ENCODE measurements around the gene ARHGAP31.
"Not testable (repeated sequence)": the region's sequence is repeated elsewhere in the genome, so short reads cannot be mapped to it uniquely, and the experiment has no call there.

Gene ARHGAP31

GRCh38 chr3:119302697-119303551 is 8.7 kb downstream of the ARHGAP31 start:
- Histone ChIP-seq H3K36me3 (ENCODE audit: insufficient read depth, low read length) (no peaks in the 10 kb centered on the region), H3K9me3 (ENCODE audit: control insufficient read depth, insufficient read depth, low read length) (no peaks in the 10 kb centered on the region), H3K4me1 (ENCODE audit: insufficient read depth, low read length) (peaks cover 23% of the 10 kb centered on the region), H3K9ac (ENCODE audit: low read depth, low read length) (no peak overlapping the region)

GRCh38 chr3:119304201-119304713 is 10.1 kb downstream of the ARHGAP31 start:
- peaks cover 23% of the 10 kb centered on the region for H3K4me1 ChIP-seq (ENCODE audit: insufficient read depth, low read length)
- H3K9ac ChIP-seq (ENCODE audit: low read depth, low read length): no peak overlapping the region
- no peaks in the 10 kb centered on the region for H3K36me3 ChIP-seq (ENCODE audit: insufficient read depth, low read length)
- H3K9me3 ChIP-seq (ENCODE audit: control insufficient read depth, insufficient read depth, low read length): no peaks in the 10 kb centered on the region

- Histone ChIP-seq H3K9ac (ENCODE audit: low read depth, low read length) (no peak overlapping the region), H3K4me1 (ENCODE audit: insufficient read depth, low read length) (peaks cover 27% of the 10 kb centered on the region), H3K9me3 (ENCODE audit: control insufficient read depth, insufficient read depth, low read length) (no peaks in the 10 kb centered on the region), H3K36me3 (ENCODE audit: insufficient read depth, low read length) (no peaks in the 10 kb centered on the region)
Observed at GRCh38 chr3:119305286-119305685, 11.1 kb downstream of the ARHGAP31 start.

- not testable (repeated sequence) for H3K36me3 ChIP-seq (ENCODE audit: insufficient read depth, low read length); H3K9me3 ChIP-seq (ENCODE audit: control insufficient read depth, insufficient read depth, low read length); H3K9ac ChIP-seq (ENCODE audit: low read depth, low read length)
- peaks cover 29% of the 10 kb centered on the region for H3K4me1 ChIP-seq (ENCODE audit: insufficient read depth, low read length)
Observed at GRCh38 chr3:119306378-119306777, 12.2 kb downstream of the ARHGAP31 start.

- Histone ChIP-seq H3K4me1 (ENCODE audit: insufficient read depth, low read length) (peaks cover 26% of the 10 kb centered on the region), H3K36me3 (ENCODE audit: insufficient read depth, low read length) (no peaks in the 10 kb centered on the region), H3K9ac (ENCODE audit: low read depth, low read length) (no peak overlapping the region), H3K9me3 (ENCODE audit: control insufficient read depth, insufficient read depth, low read length) (no peaks in the 10 kb centered on the region)
Observed at GRCh38 chr3:119308355-119308754, 14.2 kb downstream of the ARHGAP31 start.

- Histone ChIP-seq H3K9me3 (ENCODE audit: control insufficient read depth, insufficient read depth, low read length) (no peaks in the 10 kb centered on the region), H3K36me3 (ENCODE audit: insufficient read depth, low read length) (no peaks in the 10 kb centered on the region), H3K4me1 (ENCODE audit: insufficient read depth, low read length) (peaks cover 22% of the 10 kb centered on the region), H3K9ac (ENCODE audit: low read depth, low read length) (no peak overlapping the region)
Observed at GRCh38 chr3:119309591-119309990, 15.4 kb downstream of the ARHGAP31 start.

- Histone ChIP-seq H3K9ac (ENCODE audit: low read depth, low read length) (no peak overlapping the region), H3K9me3 (ENCODE audit: control insufficient read depth, insufficient read depth, low read length) (no peaks in the 10 kb centered on the region), H3K36me3 (ENCODE audit: insufficient read depth, low read length) (no peaks in the 10 kb centered on the region), H3K4me1 (ENCODE audit: insufficient read depth, low read length) (peaks cover 20% of the 10 kb centered on the region)
Observed at GRCh38 chr3:119310071-119310470, 15.9 kb downstream of the ARHGAP31 start.

GRCh38 chr3:119311081-119311925 is 17.1 kb downstream of the ARHGAP31 start:
- no peaks in the 10 kb centered on the region for H3K36me3 ChIP-seq (ENCODE audit: insufficient read depth, low read length)
- H3K9ac ChIP-seq (ENCODE audit: low read depth, low read length): no peak overlapping the region
- H3K9me3 ChIP-seq (ENCODE audit: control insufficient read depth, insufficient read depth, low read length): no peaks in the 10 kb centered on the region
- peaks cover 11% of the 10 kb centered on the region; the same call in 1 of the 2 replicates for H3K4me1 ChIP-seq (ENCODE audit: insufficient read depth, low read length)

GRCh38 chr3:119313461-119313860 is 19.3 kb downstream of the ARHGAP31 start:
- no peak overlapping the region for H3K9ac ChIP-seq (ENCODE audit: low read depth, low read length)
- H3K4me1 ChIP-seq (ENCODE audit: insufficient read depth, low read length): peaks cover 11% of the 10 kb centered on the region; the same call in 1 of the 2 replicates
- no peaks in the 10 kb centered on the region for H3K9me3 ChIP-seq (ENCODE audit: control insufficient read depth, insufficient read depth, low read length)
- no peaks in the 10 kb centered on the region for H3K36me3 ChIP-seq (ENCODE audit: insufficient read depth, low read length)

- Histone ChIP-seq H3K9me3 (ENCODE audit: control insufficient read depth, insufficient read depth, low read length) (no peaks in the 10 kb centered on the region), H3K36me3 (ENCODE audit: insufficient read depth, low read length) (no peaks in the 10 kb centered on the region)
Observed at GRCh38 chr3:119314821-119315220, 20.6 kb downstream of the ARHGAP31 start.

GRCh38 chr3:119315600-119316312 is 21.6 kb downstream of the ARHGAP31 start:
- peaks cover 6% of the 10 kb centered on the region; the same call in 1 of the 2 replicates for H3K4me1 ChIP-seq (ENCODE audit: insufficient read depth, low read length)
- no peaks in the 10 kb centered on the region for H3K9me3 ChIP-seq (ENCODE audit: control insufficient read depth, insufficient read depth, low read length)
- H3K36me3 ChIP-seq (ENCODE audit: insufficient read depth, low read length): no peaks in the 10 kb centered on the region
- no peak overlapping the region for H3K9ac ChIP-seq (ENCODE audit: low read depth, low read length)

More at GRCh38 chr3:119314821-119315220, 20.6 kb downstream of the ARHGAP31 start:
- Histone ChIP-seq H3K9ac (ENCODE audit: low read depth, low read length) (no peak overlapping the region), H3K4me1 (ENCODE audit: insufficient read depth, low read length) (peaks cover 11% of the 10 kb centered on the region; the same call in 1 of the 2 replicates)

- peaks cover 6% of the 10 kb centered on the region; the same call in 1 of the 2 replicates for H3K4me1 ChIP-seq (ENCODE audit: insufficient read depth, low read length)
- no peaks in the 10 kb centered on the region for H3K9me3 ChIP-seq (ENCODE audit: control insufficient read depth, insufficient read depth, low read length)
- no peaks in the 10 kb centered on the region for H3K36me3 ChIP-seq (ENCODE audit: insufficient read depth, low read length)
- no peak overlapping the region for H3K9ac ChIP-seq (ENCODE audit: low read depth, low read length)
Observed at GRCh38 chr3:119316313-119316670, 22.1 kb downstream of the ARHGAP31 start.

- H3K9ac ChIP-seq (ENCODE audit: low read depth, low read length): no peak overlapping the region
- no peaks in the 10 kb centered on the region for H3K36me3 ChIP-seq (ENCODE audit: insufficient read depth, low read length)
- H3K4me1 ChIP-seq (ENCODE audit: insufficient read depth, low read length): peaks cover 2% of the 10 kb centered on the region
- no peaks in the 10 kb centered on the region for H3K9me3 ChIP-seq (ENCODE audit: control insufficient read depth, insufficient read depth, low read length)
Observed at GRCh38 chr3:119318876-119319275, 24.7 kb downstream of the ARHGAP31 start.

GRCh38 chr3:119319311-119319710 is 25.1 kb downstream of the ARHGAP31 start:
- Histone ChIP-seq H3K4me1 (ENCODE audit: insufficient read depth, low read length) (peaks cover 7% of the 10 kb centered on the region), H3K36me3 (ENCODE audit: insufficient read depth, low read length) (no peaks in the 10 kb centered on the region), H3K9ac (ENCODE audit: low read depth, low read length) (no peak overlapping the region), H3K9me3 (ENCODE audit: control insufficient read depth, insufficient read depth, low read length) (no peaks in the 10 kb centered on the region)

All from ES-I3 (cell line).